ENCODE measurements around the gene TASOR2. TPM values are rescaled to one million over a fixed set of nuclear protein-coding genes. Genes with fewer than 3 reads are reported as not detected.

The TASOR2 gene
- total RNA-seq, 1 experiment from 2014 or later = 67.3 TPM

- no peak for TF ChIP-seq ZNF532 (CRISPR knock-in tag; IDR thresholded peaks at IDR 0.05; ENCODE audit: borderline replicate concordance)
- no peak for TF ChIP-seq ZNF281 (CRISPR knock-in tag; IDR thresholded peaks at IDR 0.05)
- no peak for TF ChIP-seq NFE2L1 (CRISPR knock-in tag; IDR thresholded peaks at IDR 0.05)
- no peak for TF ChIP-seq ZNF396 (CRISPR knock-in tag; IDR thresholded peaks at IDR 0.05; ENCODE audit: borderline replicate concordance)
- TF ChIP-seq ZNF219 (CRISPR knock-in tag; IDR thresholded peaks at IDR 0.05; ENCODE audit: borderline replicate concordance) = no peak
- no peak for TF ChIP-seq ZNF671 (CRISPR knock-in tag; IDR thresholded peaks at IDR 0.05)
- no peak for TF ChIP-seq AR (CRISPR knock-in tag; IDR thresholded peaks at IDR 0.05)
Observed at GRCh38 chr10:5634918-5635317, 49.7 kb upstream of the TASOR2 start (continued).

GRCh38 chr10:5638494-5638893 is 46.1 kb upstream of the TASOR2 start:
- H3K9me3 Mint-ChIP-seq = no peaks in the 10 kb centered on the region
- ATAC-seq = no peak
- H3K27me3 Mint-ChIP-seq (ENCODE audit: low read depth) = no peaks in the 10 kb centered on the region
- H3K4me1 Mint-ChIP-seq = no peaks in the 10 kb centered on the region
- H3K4me3 Mint-ChIP-seq = no peak overlapping the region
- H3K27ac Mint-ChIP-seq = no peak overlapping the region
- peaks cover 36% of the 10 kb centered on the region for H3K36me3 Mint-ChIP-seq
- POLR2A ChIA-PET = no interaction called here
- TF ChIP-seq ZNF425 (CRISPR knock-in tag; conservative IDR thresholded peaks at IDR 0.05) (no peak), ZMAT4 (CRISPR knock-in tag; IDR thresholded peaks at IDR 0.05) (no peak), IRF1 (CRISPR knock-in tag; IDR thresholded peaks at IDR 0.05) (no peak), ZNF219 (CRISPR knock-in tag; IDR thresholded peaks at IDR 0.05; ENCODE audit: borderline replicate concordance) (no peak), NFYB (CRISPR knock-in tag; conservative IDR thresholded peaks at IDR 0.05; ENCODE audit: low read depth) (no peak), ERG (CRISPR knock-in tag; IDR thresholded peaks at IDR 0.05) (no peak), ZNF138 (CRISPR knock-in tag; conservative IDR thresholded peaks at IDR 0.05) (no peak), ETV6 (CRISPR knock-in tag; IDR thresholded peaks at IDR 0.05) (no peak), E2F4 (CRISPR knock-in tag; IDR thresholded peaks at IDR 0.05; ENCODE audit: borderline replicate concordance, low read depth) (no peak), ELF4 (CRISPR knock-in tag; IDR thresholded peaks at IDR 0.05; ENCODE audit: low read depth) (no peak)
- CTCF ChIA-PET = interaction anchor here (0.9 kb wide), 1 partner anchor 15 kb away, joined by 3 read pairs; no protein-coding TSS in a partner anchor
- DNase-seq (ENCODE audit: low spot score) = no peak

Measured in WTC11 (cell line).